OCI-M1 (cell line): ENCODE data around the gene MRPL51.

Experiments
- DNase-seq: peaks from one replicate; lab custom pipeline; 2025; lab: John Stamatoyannopoulos, UW

The MRPL51 gene

DNA sequence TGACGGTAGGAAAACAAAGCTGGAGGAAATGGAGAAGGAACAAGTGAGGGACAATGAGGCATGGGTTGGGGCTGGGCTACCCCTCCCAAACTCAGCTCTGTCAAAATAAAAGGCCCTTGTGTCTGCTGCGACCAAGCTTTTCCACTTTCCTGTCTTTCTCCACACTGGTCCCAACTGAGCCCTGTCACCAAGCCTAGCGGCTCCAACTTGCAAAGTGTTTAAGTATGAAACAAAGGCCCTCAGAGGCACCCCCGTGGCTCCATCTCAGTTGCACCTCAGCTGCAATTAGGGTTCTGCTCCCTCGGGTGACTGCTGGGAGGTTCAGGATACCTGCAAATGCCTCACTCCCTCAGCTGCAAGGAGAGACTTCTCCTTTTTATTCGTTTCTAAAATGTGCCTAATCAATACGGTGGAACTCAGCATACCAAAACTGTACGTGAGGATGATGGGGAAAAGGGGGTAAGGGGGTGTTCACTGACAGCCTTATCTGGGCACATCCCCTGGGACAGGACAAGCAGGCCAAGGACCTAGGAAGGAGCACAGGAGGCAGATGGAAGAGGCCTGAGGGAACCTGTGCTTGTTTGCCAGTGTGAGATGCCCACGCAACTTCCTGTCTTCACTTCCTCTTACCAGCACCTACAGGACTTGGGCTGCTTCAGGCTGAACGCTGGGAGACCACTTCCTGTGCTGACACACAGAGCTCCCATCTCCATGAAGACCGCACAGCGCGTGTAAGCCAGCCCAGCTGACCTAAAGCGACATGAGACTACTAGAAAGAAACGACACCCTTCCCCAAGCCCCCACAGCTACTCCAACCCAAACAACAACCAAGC is 31.4 kb downstream of the MRPL51 start:
- peak; percentile 32 for DNase-seq

DNA sequence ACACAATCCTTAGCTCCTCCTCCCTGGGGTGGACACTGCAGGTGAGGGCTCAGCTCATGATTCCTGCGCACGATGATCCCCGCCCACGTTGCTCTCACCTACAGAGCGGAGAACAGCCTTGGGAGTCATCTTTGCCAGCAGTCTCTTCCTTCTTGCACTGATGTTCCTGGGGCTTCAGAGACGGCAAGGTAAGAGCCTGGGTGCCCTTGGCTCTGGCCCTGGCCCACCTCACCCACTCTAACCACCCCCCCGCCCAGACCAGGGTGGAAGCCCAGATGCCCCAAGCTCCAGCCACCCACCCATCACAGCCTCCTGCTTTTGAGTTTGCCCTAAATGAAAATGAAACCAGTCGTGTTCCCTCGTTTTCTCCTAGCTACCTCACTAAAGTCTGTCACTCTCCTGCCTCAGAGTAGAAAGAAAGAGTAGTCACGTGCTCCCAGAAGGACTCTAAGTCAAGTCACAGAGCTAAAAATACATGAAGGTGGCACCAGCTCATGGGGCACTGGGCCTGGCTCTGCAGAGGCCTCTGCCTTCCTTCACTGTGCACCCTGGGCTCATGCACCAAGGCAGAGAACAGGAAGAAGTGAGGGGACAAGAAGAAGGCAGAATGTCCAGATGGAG is 32.2 kb downstream of the MRPL51 start:
- no peak for DNase-seq

DNA sequence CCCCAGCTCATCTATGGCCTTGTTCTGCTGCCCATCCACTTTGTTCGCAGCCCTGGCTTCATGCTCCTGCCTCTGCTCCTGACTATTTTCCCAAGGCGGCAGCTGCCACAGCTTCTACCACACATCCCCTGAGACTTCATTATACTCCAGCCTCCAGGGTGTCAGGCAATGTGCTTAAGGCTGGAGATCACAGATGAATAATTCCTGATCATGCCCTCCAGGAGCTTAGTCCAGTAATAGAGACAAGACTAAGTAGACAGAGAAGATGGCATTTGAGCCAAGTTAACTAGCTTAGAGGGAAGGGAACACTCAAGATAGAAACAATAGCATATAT is 34.1 kb downstream of the MRPL51 start:
- DNase-seq, result no peak

DNA sequence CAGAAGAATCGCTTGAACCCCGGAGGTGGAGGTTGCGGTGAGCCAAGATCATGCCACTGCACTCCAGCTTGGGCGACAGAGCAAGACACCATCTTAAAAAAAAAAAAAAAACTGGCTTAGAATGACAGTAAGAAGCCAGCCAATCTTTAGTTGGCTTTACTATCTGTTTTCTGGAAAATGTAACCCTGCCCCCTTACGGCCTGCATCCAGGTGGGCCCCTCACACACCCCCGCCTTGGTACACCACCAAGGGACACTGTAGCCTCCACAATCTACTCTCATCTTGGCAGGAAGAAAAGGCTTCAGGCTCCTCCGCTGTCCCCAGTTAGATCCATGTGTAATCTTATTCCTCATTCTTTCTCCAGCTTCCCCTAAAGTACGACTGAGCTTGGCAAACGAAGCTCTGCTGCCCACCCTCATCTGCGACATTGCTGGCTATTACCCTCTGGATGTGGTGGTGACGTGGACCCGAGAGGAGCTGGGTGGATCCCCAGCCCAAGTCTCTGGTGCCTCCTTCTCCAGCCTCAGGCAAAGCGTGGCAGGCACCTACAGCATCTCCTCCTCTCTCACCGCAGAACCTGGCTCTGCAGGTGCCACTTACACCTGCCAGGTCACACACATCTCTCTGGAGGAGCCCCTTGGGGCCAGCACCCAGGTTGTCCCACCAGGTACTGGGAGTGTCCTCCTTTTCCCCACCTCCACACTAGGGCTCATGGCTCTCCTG is 34.6 kb downstream of the MRPL51 start:
- no peak for DNase-seq

DNA sequence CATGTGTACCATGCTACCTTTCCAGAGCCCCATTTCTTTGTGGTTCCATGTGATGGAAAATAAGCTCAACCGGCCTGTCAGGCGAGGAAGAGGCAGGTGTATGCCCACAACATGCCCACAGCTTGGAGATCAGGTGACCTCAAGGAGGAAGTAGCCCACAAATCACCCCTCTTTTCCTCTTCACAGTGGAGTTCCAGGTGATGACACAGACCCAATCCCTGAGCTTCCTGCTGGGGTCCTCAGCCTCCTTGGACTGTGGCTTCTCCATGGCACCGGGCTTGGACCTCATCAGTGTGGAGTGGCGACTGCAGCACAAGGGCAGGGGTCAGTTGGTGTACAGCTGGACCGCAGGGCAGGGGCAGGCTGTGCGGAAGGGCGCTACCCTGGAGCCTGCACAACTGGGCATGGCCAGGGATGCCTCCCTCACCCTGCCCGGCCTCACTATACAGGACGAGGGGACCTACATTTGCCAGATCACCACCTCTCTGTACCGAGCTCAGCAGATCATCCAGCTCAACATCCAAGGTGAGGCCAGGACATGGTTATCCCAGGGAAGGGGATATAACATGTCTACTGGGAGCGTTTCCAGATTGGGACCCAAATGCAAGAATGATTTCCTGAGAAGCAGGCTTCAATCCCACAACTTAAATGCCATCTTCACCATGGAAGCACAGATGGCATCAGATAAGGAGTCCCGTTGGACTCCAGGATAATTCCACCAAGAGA is 35.7 kb downstream of the MRPL51 start:
- no peak for DNase-seq

DNA sequence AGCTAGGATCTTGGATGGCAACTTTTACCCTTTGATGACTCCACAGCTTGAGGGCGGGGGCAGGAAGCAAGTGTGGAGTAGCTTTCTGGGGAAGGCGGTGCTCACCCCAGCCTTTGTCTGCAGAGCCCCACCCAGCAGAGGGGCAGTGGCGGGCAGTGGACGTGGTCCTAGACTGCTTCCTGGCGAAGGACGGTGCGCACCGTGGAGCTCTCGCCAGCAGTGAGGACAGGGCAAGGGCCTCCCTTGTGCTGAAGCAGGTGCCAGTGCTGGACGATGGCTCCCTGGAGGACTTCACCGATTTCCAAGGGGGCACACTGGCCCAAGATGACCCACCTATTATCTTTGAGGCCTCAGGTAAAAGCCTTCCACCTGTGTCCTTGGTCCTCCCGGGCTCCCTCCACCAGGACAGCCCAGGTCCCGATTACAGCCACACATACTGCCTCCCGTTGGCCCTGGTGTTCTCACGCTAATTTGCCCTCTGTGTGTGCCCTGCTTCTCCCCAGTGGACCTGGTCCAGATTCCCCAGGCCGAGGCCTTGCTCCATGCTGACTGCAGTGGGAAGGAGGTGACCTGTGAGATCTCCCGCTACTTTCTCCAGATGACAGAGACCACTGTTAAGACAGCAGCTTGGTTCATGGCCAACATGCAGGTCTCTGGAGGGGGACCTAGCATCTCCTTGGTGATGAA is 40.0 kb downstream of the MRPL51 start:
- DNase-seq, result no peak

DNA sequence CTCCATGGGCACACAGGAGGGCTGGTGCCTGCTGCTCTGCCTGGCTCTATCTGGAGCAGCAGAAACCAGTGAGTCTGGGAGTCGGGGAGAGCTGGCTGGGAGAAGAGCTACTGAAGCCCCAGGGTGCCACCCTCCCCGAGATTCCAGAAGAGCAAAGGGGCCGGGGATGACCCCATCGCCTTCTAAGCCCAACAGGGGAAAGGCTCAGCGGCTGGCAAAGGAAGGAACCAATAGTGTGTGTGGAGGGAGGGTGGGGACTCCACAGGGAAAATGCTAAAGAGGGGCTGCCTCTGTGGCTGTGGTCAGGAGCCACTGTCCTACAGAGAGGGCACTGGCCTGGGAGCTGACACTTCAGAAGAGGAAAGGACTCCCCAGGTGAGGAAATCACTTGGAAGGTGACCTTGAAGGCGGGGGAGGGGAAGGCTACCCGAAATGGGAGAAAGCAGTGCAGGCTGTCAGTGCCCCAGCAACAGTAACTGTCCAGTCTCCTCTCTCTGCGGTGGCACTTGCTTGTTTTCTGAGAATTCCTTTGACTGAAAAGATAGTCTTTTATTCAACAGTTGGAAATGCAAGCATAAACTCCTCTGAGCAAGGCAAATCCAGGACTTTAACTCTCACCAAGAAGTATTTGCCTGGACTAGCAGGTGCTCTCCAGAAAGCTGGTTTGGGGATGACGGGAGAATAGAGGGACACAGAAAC is 40.7 kb downstream of the MRPL51 start:
- DNase-seq, result peak; percentile 68

DNA sequence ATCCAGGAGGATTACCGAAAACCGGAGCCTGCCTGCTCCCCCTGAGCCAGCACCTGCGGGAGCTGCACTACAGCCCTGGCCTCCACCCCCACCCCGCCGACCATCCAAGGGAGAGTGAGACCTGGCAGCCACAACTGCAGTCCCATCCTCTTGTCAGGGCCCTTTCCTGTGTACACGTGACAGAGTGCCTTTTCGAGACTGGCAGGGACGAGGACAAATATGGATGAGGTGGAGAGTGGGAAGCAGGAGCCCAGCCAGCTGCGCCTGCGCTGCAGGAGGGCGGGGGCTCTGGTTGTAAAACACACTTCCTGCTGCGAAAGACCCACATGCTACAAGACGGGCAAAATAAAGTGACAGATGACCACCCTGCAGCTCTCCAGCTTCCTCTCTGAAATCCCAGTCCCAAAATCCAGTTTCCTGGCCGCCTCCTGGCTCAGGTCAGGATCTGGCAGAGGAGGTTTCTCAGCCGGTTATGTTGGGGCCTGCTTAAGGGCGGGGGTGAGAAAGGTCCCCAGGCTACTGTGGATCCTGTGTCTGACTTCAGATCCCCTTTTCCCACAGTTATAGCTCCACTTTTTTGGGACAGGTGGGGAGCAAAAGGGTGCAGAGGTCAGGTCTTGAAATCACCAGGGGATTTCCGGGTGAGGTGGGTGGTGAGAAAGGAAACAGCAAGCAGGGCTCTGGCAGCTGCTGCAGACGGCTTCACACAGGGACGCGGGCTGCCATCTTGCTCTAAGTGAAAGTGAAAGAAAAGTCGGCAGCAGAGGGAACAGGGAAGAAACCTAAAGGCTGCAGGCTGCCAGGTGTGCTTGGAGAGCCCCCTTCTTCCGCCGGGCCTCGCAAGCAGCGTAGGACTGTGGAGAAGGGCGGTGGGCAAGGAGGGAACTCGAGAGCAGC is 41.5 kb downstream of the MRPL51 start, which contains the start of gene TAPBPL:
Gene TAPBPL (plus strand): TSS at position 695 of the 897 bp plus-strand sequence. CDS start 207 bp downstream, outside the sequence.
- peak; percentile 85 for DNase-seq

DNA sequence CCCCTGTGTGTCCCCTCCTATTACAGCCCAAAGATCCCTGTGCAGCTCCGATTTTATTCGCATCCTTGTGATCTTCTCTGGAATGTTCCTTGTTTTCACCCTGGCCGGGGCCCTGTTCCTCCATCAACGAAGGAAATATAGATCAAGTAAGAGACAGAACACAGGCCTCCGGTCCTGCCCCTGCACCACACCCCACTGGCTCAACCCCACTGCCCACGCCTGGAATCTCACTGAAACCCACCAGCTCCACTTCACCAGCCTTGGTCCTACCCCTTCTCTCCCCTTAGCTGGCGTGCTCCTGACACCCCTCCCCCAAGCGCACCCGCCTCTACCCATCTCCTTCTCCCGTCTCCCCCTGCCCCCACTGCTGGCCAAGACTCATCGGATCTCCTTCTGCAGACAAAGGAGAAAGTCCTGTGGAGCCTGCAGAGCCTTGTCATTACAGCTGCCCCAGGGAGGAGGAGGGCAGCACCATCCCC is 42.2 kb downstream of the MRPL51 start:
- DNase-seq, result peak; percentile 62

DNA sequence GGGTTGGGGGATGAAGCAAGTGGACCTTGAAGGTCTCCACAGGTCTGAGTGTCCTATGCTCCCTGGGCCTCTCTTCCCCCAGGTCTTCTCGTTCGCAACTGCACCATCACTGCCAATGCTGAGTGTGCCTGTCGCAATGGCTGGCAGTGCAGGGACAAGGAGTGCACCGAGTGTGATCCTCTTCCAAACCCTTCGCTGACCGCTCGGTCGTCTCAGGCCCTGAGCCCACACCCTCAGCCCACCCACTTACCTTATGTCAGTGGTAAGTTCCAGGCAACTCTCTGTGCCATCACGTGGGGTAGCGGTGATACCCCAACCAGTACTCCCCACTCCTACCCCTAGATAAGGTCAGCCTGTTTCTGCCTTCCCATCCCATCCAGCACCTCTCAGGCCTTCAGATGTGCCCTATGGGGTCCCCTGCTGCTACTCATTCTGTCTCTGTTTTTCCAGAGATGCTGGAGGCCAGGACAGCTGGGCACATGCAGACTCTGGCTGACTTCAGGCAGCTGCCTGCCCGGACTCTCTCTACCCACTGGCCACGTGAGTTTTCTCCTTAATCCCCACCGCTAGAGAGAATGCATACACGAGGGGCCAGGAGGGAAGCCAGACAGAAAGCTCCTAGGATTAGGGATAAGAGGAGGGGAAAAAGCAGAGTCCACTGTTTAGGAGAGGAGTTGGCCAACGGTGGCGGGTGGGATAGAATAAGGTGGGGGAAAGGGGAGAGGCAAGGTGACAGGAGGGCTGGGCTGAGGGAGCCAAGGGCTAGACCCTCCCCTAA is 42.8 kb downstream of the MRPL51 start:
- DNase-seq, result no peak

DNA sequence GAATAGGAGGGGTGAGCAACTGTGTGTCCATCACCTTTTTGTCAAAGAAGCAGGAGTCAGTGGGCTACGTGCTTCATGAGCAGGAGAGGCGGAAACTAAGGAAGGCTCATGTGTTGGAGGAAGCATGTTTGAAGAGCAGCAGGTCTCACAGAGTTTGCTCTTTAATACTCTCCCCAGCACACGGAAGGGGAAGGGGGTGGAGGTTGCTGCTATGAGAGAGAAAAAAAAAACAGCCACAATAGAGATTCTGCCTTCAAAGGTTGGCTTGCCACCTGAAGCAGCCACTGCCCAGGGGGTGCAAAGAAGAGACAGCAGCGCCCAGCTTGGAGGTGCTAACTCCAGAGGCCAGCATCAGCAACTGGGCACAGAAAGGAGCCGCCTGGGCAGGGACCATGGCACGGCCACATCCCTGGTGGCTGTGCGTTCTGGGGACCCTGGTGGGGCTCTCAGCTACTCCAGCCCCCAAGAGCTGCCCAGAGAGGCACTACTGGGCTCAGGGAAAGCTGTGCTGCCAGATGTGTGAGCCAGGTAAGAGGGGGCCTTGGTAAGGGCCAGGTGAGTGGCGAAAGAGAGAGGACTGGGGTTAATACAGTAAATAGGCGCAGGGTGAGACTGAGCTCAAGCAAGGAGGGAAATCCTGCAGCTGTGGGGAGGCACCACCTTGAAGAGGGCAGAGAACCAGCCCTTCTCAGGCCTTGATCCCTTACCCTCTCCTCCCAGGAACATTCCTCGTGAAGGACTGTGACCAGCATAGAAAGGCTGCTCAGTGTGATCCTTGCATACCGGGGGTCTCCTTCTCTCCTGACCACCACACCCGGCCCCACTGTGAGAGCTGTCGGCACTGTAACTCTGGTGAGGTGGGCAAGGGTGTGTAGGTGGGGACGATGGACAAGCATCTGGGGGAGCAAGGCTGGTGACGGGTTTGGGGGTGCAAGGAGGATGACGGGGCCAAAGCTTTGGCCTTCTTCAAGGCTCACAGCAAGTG is 48.1 kb downstream of the MRPL51 start, which contains the start of gene CD27:
Gene CD27 (plus strand): TSS at position 252 of the 985 bp plus-strand sequence. CDS start 141 bp downstream, at position 393.
- DNase-seq, result no peak

DNA sequence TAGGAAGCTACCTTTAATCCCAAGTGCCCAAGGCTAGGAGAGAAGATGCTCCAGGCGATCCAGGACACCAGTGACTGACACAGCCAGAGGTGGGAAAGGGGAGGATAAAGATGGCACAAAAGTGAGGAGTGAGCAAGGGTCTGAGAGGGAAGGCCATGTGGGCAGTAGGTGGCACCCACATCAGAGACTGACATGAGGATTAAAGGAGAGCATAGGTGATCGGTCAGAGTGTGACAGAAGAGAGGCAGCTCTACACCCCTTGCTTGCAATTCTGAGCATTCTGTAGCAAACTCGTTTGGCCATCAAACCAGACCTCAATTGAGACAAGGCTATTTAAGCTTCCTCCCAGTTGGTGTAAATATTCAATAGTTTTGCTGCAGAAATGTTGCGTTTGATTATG is 49.0 kb downstream of the MRPL51 start:
- no peak for DNase-seq

DNA sequence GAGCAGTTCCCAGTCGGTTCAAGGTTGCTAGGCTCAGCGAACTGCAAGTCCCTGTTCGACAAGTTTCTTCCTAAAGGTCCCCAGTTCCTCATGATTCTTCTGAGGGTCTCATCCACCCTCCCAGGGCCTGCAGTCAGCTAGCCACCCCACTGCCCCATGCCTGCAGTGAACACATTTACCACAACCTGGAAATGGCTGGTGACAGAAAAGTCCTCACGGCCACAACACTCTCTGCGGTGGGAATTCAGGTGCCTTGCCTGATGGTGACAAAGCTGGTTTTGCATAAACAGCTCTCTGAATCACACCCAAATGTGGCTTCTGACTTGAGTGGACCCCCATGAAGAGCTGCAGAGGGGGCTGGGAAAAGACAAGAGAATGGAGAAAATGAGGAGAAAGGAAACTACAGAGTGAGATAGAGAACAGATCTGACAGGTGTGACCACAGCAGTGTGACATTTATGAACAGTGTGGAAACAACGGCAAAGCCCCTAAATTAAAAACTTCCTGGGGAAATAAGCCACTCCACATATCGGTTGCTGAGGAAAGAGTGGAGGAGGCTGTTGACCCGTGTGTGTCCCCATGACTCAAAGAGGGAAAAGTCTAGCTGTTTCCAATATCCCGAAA is 49.6 kb downstream of the MRPL51 start:
- no peak for DNase-seq

DNA sequence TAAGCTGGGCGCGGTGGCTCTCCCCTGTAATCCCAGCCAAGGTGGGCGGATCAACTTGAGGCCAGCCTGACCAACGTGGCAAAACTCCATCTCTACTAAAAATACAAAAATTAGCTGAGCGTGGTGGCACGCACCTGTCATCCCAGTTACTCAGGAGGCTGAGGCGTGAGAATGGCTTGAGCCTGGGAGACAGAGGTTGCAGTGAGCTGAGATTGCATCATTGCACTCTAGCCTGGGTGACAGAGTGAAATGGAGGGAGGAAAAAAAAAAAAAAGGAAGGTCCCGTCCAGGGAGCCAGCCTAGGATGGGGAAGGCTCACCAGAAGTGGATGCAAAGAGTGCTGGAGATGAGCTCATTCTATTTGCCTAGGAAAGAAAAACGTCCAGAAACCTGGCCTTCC is 50.2 kb downstream of the MRPL51 start:
- DNase-seq, result no peak
